ENCODE data around the gene SLC30A4.

Gene SLC30A4

GRCh38 chr15:45499426-45499825, 23.1 kb downstream of the SLC30A4 start:
- no peak for DNase-seq

DNA sequence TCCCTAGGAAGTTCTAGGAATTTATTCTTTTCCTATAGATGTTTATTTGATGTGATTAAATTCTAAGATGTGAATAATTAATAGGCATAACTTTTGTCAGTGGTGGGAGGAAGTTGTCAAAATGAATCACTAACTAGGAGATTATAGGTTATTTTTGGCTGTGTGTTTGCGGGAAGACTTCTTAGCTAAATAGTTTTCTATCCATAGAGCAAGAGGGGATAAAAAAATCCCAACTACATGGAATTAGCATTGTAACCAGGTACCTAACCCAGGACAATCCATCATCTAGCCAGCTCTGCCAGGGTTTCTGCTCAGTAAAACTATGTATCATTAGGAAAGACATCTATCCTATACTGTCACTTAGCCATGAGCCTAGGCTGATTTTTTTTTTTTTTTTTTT, 23.9 kb downstream of the SLC30A4 start:
- no peak for DNase-seq

- no peak for DNase-seq
Observed at GRCh38 chr15:45497261-45497660, 25.3 kb downstream of the SLC30A4 start.

- DNase-seq = no peak
Observed at GRCh38 chr15:45496658-45497057, 25.9 kb downstream of the SLC30A4 start.

- DNase-seq = no peak
Observed at GRCh38 chr15:45495588-45495987, 27.0 kb downstream of the SLC30A4 start.

GRCh38 chr15:45489690-45490238, 32.8 kb downstream of the SLC30A4 start:
- DNase-seq = no peak

GRCh38 chr15:45486317-45486716, 36.2 kb downstream of the SLC30A4 start:
- DNase-seq = no peak

GRCh38 chr15:45481135-45481534, 41.4 kb downstream of the SLC30A4 start:
- no peak for DNase-seq

- DNase-seq = no peak
Observed at GRCh38 chr15:45476410-45476809, 46.1 kb downstream of the SLC30A4 start.

DNA sequence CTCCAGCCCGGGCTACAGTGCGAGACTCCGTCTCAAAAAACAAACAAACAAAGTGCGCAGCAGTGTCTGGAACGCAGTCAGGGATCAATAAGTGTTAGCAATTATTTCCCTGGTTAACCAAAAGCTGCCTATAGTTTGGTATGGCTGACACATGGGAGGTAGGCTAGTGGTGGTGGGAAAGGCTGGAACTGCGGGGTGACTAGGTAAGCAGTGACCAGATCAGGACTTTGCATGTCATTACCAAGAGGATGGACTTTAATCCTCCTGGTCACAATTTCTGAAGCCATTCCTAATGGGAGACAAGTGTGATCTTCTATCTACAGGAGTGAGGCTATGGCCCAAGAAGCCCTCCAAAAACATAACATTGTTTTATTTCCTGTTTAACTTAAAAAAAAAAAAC, 47.8 kb downstream of the SLC30A4 start:
- DNase-seq = no peak

- no peak for DNase-seq
Observed at GRCh38 chr15:45473068-45473467, 49.5 kb downstream of the SLC30A4 start.

DNA sequence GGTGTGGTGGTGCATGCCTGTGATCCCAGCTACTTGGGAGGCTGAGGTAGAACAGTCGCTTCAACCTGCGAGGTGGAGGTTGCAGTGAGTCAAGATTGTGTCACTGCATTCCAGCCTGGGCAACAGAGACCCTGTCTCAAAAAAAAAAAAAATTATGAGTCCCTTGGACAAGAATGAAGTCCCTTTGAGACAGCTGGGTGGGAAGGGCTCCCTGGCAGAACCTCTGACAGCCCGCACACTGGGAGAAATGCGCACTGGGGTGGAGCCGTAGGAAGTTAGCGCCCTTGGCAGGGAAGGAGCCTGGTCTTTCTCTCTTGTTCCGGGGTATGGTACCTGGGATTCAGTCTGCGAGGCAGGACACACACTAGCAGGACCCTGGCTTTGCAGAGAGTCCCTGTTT, 51.4 kb downstream of the SLC30A4 start:
- no peak for DNase-seq

DNA sequence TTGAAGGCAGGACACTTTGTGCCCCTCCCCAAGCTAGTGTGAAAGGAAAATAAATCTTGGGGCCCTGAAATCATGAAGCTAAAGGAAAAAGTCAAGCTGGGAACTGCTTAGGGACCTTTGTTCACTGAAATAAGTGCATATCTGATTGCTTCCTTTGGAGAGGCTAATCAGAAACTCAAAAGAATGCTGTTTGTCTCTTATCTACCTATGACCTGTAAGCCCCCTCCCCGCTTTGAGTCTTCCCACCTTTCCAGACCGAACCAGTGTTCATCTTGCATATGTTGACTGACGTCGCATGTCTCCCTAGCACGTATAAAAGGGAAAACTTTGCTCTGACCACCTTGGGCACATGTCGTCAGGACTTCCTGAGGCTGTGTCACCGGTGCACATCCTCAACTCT, 53.1 kb downstream of the SLC30A4 start:
- no peak for DNase-seq

GRCh38 chr15:45469027-45469426, 53.5 kb downstream of the SLC30A4 start:
- DNase-seq = no peak

GRCh38 chr15:45468294-45468693, 54.3 kb downstream of the SLC30A4 start:
- no peak for DNase-seq

GRCh38 chr15:45458746-45459403, 63.7 kb downstream of the SLC30A4 start:
- DNase-seq = peak; percentile 74

DNA sequence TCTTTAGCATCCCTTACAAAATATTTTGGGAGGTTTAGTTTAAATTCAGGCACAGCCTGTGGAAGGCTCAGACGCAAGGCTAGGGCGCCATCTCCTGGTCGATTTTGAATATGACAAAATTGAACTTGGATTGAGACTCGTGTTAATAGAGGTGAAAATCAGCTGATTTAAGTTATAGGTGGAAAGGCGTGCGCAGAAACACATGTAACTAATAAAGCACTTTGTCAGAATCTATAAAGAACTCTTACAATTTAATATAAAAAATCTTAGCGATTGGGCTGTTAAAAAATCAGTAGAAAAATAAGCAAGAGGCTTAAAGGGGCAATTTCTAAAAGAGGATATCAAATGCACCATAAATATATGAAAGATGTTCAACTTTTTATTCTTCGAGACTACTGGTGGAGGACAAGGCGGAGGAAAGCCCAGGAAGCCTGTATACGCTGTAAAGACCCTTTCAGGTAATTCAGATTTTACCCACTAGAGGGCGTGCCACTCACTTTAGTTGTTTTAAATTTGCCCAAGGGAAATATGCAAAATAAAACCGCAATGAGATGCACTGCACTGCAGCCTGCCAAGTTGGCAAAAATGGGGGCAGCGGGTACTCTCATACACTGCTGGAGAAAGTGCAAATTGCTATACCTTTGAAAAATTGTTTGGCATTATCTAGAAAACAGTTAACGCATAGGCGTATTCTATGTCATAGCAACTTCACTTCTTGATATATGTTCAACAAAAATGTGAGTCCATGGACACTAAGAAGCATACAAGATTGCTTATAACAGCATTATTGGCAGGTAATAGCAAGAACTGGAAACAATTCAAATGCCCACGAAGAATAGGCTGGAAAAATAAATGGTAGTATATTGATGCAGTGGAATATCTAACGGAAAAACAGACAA, 64.7 kb downstream of the SLC30A4 start:
- DNase-seq = peak; percentile 79

GRCh38 chr15:45457220-45457619, 65.3 kb downstream of the SLC30A4 start:
- DNase-seq = no peak

GRCh38 chr15:45456212-45457106, 66.1 kb downstream of the SLC30A4 start:
- DNase-seq = peak; percentile 53

GRCh38 chr15:45454814-45455213, 67.7 kb downstream of the SLC30A4 start:
- peak; percentile 76 for DNase-seq

DNA sequence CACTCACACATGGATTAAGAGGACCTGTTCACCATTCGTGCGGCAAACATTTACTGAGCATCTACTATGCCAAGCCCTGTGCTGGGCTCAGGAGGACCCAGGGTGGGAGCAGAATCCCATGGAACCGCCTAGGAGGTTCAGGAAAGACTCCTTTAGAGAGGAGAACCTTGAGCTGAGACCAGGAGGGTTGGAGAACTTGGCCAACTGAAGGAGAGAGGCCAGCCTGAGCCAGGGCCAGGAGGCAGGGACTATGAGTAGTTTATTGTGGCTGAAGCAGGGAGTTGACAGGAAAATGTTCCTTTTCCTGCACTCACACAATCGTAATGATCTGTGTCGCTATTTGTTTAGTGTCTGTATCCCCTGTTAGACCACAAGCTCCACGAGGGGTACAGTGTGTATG, 71.3 kb downstream of the SLC30A4 start:
- DNase-seq = no peak

DNA sequence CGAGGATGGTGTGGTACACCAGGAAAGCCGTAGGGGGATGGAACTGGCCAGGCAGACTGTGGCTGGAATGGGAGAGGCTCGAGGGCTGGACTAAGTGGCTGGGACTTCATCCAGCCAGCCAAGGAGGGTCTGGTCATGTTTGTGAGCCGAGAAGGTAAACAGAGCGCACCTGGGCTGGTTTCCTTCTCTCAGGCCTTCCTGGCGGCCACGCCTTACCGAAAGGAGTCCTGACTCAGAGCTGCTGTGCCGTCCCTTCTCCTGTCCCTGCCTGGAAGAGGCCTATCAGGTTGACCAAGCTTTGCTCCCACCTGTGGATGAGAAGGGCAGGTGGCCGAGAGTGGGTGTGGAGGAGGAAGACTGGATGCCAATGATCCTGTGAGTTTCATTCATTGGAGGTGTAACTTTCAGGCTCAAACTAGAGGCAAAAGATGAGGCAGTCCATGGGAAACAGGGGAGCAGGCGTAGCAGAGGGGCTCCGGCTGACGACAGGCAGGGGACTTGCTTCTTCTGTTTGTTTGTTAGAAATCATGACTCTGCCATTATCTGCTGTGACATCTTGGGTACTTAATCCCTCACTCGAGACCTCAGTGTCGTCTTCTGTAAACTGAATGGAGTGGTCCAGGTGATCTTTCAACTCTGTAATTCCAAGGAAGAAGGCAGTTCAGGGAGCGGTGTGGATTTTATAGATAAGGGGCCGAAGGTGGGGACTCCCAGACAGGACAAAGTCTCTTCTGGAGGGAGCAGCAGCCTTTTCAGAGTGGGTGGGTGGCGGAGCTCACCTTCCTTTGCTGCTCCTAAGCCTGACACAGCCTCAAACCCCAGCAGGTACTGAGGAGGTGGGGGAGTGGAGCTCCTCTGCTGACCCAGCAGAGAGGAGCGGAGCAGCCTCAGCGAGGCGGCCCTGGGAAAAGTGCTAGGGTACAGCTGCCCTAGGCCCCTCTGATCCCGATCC, 72.4 kb downstream of the SLC30A4 start:
- no peak for DNase-seq

Data from femur (tissue), 1 donor.